Pancreas (tissue), 10 donors: ENCODE measurements around the gene WNT7A. TPM values are rescaled to one million over a fixed set of nuclear protein-coding genes. Genes with fewer than 3 reads are reported as not detected.

Experiments used
- ATAC-seq, 4 donors: fragments of 200-7000 bp; cut with Tn5 transposase; one replicate each; pipeline versions ENCODE4 v1.8.0 to v1.9.1; 2020; ENCODE audit warnings: mild to moderate bottlenecking in 4 of 4, moderate library complexity in 4 of 4
- DNase-seq, 6 donors: peaks; one replicate each; pipeline ENCODE4 v3.0.0-alpha.2; 2020
- FAIRE-seq: peaks from 2 replicates; lab custom pipeline; 2012; peaks lifted over from hg19 to GRCh38; lab: Jason Lieb, UNC
- H3K27ac ChIP-seq, 4 donors: fragments of 200-600 bp; sonication (generic); 1 replicate in 3 of 4; 2 replicates in 1 of 4; pipeline versions ENCODE4 v1.5.0 to v1.8.0; 2020
- H3K27me3 ChIP-seq, 4 donors: fragments of 200-600 bp; one replicate each; pipeline ENCODE4 v1.8.0; 2021
- H3K36me3 ChIP-seq, 3 donors: fragments of 200-600 bp; sonication (generic) in 1 of 3; one replicate each; pipeline versions ENCODE4 v1.5.0 to v1.8.0; 2020 to 2021
- H3K4me1 ChIP-seq, 3 donors: fragments of 200-600 bp; one replicate each; pipeline ENCODE4 v1.8.0; 2021
- H3K4me3 ChIP-seq, 4 donors: fragments of 200-600 bp; sonication (generic) in 2 of 4; one replicate each; pipeline versions ENCODE4 v1.5.0 to v1.8.0; 2020 to 2021
- H3K9me3 ChIP-seq, 4 donors: fragments of 200-600 bp; one replicate each; pipeline ENCODE4 v1.8.0; 2021
- WGBS, 2 donors: extraction: QIAGEN DNeasy Blood & Tissue Kit; methylation state at CpG; one replicate each; pipeline ENCODE4 v1.1.7; 2013; 5-methylcytosine and 5-hydroxymethylcytosine counted together
- intact Hi-C, 3 donors: fragments of 100-400 bp; cut with DNase I; formaldehyde crosslinking; loops; one replicate each; pipeline versions ENCODE4 v1.11.1 to v1.14.2; 2022
- polyA plus RNA-seq, 2 donors: library from polyadenylated mRNA; stranded (reverse); fragments of 200-250 nt; gene quantifications; one replicate each; pipeline ENCODE4 v1.2.3, GENCODE V29; 2013
- total RNA-seq, 6 donors: library from RNA; stranded (reverse); fragmentation: NEBNext Ultra II Directional in 4 of 6; extraction: Animal tissue kit (Norgen Biotek cat#: 25700) in 4 of 6; gene quantifications; one replicate each; pipeline versions ENCODE4 v1.2.1 to v1.2.4, GENCODE V29; 2021 to 2023
- TF ChIP-seq, protein P1 (sequence below), 4 donors: fragments of 200-600 bp; sonication (generic) in 3 of 4; IDR thresholded peaks; one replicate each; pipeline versions ENCODE4 v1.5.0 to v1.8.0; 2021; ENCODE audit warnings: antibody characterized with exemption in 4 of 4
- donor health status: healthy with polysubstance abuse.
- donor health status: DM: no; HTN: no; CAD: no; lungs with moderate emphysema.
- donor health status: DM: no; HTN: no; CAD: no.
- donor health status: control.
- donor health status: control.
- donor health status: Bipolar disorder and iron deficiency.
- donor health status: DM: yes; HTN: yes; CAD: no.
- donor health status: DM: no; HTN: no; CAD: no.
- donor health status: DM: no; HTN: no; CAD: no.
- donor health status: DM: yes; HTN: yes; CAD: no.

WNT7A gene
- total and polyA plus RNA-seq, 8 donors: 0.04 to 0.31 (median 0.09) TPM; not detected in 1

DNA sequence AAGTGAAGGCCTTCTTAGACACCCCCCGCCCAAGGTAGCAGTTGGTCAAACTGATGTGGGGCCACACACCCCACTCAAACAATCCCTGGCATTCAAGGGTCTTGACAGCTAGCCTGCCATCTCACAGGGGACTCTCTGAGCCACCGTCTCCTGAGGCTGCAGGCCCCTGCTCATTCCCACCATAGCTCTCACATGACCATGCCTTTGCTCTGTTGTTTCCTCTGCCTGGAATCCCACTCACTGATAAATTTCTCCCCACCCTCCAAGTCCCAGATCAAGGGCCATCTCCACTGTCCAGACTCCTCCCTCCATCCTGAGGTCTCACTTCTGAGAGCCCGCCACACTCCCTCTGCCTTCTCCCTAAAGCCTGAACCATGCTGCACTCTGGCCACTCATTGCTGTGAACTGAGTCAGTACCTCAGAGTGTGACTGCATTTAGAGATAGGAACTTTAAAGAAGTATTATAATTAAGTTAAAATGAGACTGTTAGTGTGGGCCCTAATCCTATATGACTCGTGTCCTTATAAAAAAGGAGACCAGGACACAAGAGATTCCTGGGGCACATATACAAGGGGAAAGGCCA, 10.0 kb downstream of the WNT7A start:
- Histone ChIP-seq H3K27me3 (no peaks in the 10 kb centered on the region), H3K9me3 (no peaks in the 10 kb centered on the region), H3K36me3 (no peaks in the 10 kb centered on the region), H3K27ac (no peak overlapping the region), H3K4me3 (no peak overlapping the region), H3K4me1 (no peaks in the 10 kb centered on the region)
- ATAC-seq (no peak), FAIRE-seq (no peak), DNase-seq (no peak)
- TF ChIP-seq, protein P1, sequence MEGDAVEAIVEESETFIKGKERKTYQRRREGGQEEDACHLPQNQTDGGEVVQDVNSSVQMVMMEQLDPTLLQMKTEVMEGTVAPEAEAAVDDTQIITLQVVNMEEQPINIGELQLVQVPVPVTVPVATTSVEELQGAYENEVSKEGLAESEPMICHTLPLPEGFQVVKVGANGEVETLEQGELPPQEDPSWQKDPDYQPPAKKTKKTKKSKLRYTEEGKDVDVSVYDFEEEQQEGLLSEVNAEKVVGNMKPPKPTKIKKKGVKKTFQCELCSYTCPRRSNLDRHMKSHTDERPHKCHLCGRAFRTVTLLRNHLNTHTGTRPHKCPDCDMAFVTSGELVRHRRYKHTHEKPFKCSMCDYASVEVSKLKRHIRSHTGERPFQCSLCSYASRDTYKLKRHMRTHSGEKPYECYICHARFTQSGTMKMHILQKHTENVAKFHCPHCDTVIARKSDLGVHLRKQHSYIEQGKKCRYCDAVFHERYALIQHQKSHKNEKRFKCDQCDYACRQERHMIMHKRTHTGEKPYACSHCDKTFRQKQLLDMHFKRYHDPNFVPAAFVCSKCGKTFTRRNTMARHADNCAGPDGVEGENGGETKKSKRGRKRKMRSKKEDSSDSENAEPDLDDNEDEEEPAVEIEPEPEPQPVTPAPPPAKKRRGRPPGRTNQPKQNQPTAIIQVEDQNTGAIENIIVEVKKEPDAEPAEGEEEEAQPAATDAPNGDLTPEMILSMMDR (IDR thresholded peaks at IDR 0.05): no peak
- intact Hi-C loops: loop anchor here in 1 of 3 donors (10.0 kb wide), 1 partner anchor 205 kb away; no protein-coding TSS in a partner anchor
- 85 to 89% methylated on average over 4 of the region's 4 CpGs for WGBS, 2 donors

DNA sequence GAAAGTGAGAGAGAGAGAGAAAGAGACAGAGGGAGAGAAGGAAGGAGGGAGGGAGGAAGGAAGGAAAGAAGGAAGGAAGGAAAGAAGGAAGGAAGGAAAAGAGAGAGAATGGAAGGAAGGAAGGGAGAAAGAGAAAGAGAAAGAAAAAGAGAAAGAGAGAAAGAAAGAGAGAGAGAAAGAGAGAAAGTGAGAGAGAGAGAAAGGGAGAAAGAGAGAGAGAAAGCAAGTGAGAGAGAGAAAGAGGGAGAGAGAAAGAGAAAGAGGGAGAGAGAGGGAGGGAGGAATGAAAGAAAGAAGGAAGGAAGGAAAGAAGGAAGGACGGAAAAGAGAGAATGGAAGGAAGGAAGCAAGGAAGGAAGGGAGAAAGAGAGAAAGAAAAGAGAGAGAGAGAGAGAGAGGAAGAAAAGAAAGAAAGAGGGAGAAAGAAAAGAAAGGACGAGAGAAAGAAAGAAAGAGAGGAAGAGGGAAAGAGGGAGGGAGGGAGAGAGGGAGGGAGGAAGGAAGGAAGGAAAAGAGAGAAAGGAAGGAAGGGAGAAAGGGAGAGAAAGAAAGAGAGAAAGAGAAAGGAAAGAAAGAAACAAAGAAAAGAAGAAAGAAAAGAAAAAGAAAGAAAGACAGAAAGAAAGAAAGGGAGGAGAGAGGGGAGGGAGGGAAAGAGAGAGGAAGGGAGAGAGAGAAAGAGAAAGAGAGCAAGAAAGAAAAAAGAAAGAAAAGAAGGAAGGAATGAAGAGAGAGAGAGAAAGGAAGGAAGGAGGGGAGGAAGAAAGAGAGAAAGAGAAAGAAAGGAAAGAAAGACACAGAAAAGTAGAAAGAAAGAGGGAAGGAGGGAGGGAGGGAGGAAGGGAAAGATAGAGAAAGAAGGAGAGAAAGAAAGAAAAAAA, 10.8 kb downstream of the WNT7A start:
- intact Hi-C loops: no loop called here
- ATAC-seq: no peak
- Histone ChIP-seq H3K4me1 (no peaks in the 10 kb centered on the region), H3K27me3 (no peaks in the 10 kb centered on the region), H3K27ac (no peak overlapping the region), H3K4me3 (no peak overlapping the region), H3K36me3 (no peaks in the 10 kb centered on the region), H3K9me3 (no peaks in the 10 kb centered on the region)
- TF ChIP-seq, protein P1 (IDR thresholded peaks at IDR 0.05): no peak
- DNase-seq: no peak
- FAIRE-seq: no peak
- 59 to 70% methylated on average over 2 of the region's 2 CpGs for WGBS, 2 donors

DNA sequence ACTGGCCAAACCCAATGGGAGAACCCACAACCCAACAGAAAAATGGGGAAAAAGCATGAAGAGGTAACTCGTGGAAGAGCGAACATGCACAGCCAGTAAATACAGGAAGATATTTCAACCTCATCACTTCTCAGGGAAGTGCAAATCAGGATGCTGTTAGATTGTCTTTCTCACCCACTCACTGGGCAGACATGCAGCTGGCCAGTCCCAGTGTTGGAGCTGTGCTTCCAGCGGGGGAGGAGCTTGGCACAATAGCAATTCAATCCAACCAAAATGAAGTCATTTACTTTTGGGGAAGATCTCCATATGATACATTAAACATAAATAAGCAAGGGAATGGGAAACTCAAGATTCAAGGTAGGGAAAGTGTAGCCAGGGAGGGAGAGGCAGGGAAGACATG, 12.1 kb downstream of the WNT7A start:
- TF ChIP-seq, protein P1 (IDR thresholded peaks at IDR 0.05): no peak
- FAIRE-seq: no peak
- no peak for ATAC-seq
- Histone ChIP-seq H3K4me3 (no peak overlapping the region), H3K9me3 (no peaks in the 10 kb centered on the region), H3K36me3 (no peaks in the 10 kb centered on the region), H3K27me3 (no peaks in the 10 kb centered on the region), H3K27ac (no peak overlapping the region), H3K4me1 (no peaks in the 10 kb centered on the region)
- no peak for DNase-seq
- intact Hi-C loops: no loop called here
- 65 to 71% methylated on average over 3 of the region's 3 CpGs for WGBS, 2 donors

DNA sequence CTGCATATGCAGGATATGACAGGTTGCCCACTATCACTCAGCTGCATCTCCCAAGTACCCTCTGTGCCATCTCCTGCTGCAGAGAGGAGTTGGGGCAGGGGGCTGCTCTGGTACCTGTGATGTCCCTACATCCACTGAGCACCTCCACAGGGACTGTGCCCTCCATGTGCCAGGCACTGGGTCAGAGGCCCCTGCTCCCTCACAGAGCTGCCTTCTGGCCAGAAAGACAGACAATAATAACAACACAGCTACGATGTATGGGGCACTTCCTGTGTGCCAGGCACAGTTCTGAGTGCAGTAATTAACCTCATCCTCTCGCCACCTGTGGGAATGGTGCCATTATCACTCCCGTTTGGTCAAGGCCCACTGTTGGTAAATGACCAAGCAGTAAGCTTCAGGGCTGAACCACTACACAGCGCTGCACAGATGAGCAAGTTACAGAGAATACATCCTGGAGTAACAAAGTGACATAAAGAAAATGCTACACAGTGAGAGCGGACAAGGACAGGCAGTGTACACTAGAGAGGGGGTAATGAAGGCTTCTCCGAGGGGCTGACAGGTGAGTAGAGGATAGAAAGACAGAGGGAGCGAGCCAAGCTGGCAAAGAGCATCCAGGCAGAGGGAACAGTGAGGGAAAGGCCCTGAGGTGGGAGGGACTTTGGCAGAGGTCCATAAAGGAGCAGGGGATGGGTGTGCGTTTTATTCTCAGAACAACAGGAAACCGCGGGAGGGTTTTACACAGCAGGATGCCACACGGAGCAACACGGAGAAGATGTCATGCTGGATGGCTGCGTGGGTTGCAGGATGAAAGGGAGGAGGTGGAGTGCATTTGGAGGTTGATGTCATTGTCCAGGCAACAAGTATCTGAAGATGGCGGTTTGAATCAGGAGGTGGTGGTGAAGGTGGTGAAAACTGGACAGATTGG, 13.6 kb downstream of the WNT7A start:
- H3K27ac ChIP-seq: no peak overlapping the region
- TF ChIP-seq, protein P1 (IDR thresholded peaks at IDR 0.05): no peak
- no peak for ATAC-seq
- no peaks in the 10 kb centered on the region for H3K4me1 ChIP-seq
- H3K36me3 ChIP-seq: no peaks in the 10 kb centered on the region
- H3K4me3 ChIP-seq: no peak overlapping the region
- no peaks in the 10 kb centered on the region for H3K9me3 ChIP-seq
- intact Hi-C loops: no loop called here
- no peak for FAIRE-seq
- no peak for DNase-seq
- 51 to 57% methylated on average over 14 of the region's 14 CpGs for WGBS, 2 donors
- H3K27me3 ChIP-seq: no peaks in the 10 kb centered on the region
